Nephron progenitor cell (in vitro differentiated cells): Measurements from ENCODE around the gene RPS10.
"Not testable (repeated sequence)": the region's sequence is repeated elsewhere in the genome, so short reads cannot be mapped to it uniquely, and the experiment has no call there.

Source experiments
- DNase-seq: peaks from one replicate; pipeline ENCODE4 v3.0.0; 2021
- H3K27ac Mint-ChIP-seq: 2 replicates; pipeline ENCODE4 v1.8.0; 2021; ENCODE audit warnings: mild to moderate bottlenecking, moderate library complexity, mixed read lengths
- H3K27me3 Mint-ChIP-seq: 2 replicates; pipeline ENCODE4 v1.8.0; 2021; ENCODE audit warnings: mild to moderate bottlenecking, low read depth, mixed read lengths; ENCODE audit not compliant: poor library complexity
- H3K36me3 Mint-ChIP-seq: 2 replicates; pipeline ENCODE4 v1.8.0; 2021; ENCODE audit warnings: low read depth, mixed read lengths
- H3K4me1 Mint-ChIP-seq: 2 replicates; pipeline ENCODE4 v1.8.0; 2021; ENCODE audit warnings: mixed read lengths
- H3K4me3 Mint-ChIP-seq: 2 replicates; pipeline ENCODE4 v1.8.0; 2021; ENCODE audit warnings: mild to moderate bottlenecking, moderate library complexity, mixed read lengths
- H3K9me3 Mint-ChIP-seq: 2 replicates; pipeline ENCODE4 v1.8.0; 2021; ENCODE audit warnings: mild to moderate bottlenecking, moderate library complexity, mixed read lengths
- TF ChIP-seq, protein P1 (sequence below): fragments of 200-600 bp; sonication (generic); IDR thresholded peaks from 2 replicates; pipeline ENCODE4 v1.5.0; 2021; ENCODE audit warnings: antibody characterized with exemption

Gene RPS10

DNA sequence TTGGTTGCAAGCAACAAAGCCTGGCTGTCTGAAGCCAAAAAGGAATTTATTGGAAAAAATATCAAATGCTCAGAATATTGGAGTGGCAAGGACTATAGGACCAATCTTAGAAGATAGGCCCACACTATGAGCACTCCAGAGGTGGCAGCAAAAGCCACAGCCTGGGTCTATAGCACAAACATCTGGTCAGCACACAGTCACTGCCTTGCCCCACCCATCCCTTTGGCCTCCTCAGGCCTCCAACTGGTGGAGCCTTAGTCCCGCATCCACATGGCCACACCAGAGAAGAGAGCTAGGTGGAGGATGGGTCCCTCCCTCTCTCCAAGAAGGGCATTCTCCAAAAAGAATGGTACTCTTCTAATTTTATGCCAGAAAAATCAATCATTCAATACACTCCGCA, 47.4 kb downstream of the RPS10 start:
- no peaks in the 10 kb centered on the region for H3K27me3 Mint-ChIP-seq
- H3K27ac Mint-ChIP-seq, result no peak overlapping the region
- no peak for DNase-seq
- peaks cover 28% of the 10 kb centered on the region for H3K36me3 Mint-ChIP-seq
- no peak overlapping the region for H3K4me3 Mint-ChIP-seq
- peaks cover 19% of the 10 kb centered on the region for H3K4me1 Mint-ChIP-seq
- peaks cover 11% of the 10 kb centered on the region for H3K9me3 Mint-ChIP-seq
- TF ChIP-seq, protein P1, sequence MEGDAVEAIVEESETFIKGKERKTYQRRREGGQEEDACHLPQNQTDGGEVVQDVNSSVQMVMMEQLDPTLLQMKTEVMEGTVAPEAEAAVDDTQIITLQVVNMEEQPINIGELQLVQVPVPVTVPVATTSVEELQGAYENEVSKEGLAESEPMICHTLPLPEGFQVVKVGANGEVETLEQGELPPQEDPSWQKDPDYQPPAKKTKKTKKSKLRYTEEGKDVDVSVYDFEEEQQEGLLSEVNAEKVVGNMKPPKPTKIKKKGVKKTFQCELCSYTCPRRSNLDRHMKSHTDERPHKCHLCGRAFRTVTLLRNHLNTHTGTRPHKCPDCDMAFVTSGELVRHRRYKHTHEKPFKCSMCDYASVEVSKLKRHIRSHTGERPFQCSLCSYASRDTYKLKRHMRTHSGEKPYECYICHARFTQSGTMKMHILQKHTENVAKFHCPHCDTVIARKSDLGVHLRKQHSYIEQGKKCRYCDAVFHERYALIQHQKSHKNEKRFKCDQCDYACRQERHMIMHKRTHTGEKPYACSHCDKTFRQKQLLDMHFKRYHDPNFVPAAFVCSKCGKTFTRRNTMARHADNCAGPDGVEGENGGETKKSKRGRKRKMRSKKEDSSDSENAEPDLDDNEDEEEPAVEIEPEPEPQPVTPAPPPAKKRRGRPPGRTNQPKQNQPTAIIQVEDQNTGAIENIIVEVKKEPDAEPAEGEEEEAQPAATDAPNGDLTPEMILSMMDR, result no peak

DNA sequence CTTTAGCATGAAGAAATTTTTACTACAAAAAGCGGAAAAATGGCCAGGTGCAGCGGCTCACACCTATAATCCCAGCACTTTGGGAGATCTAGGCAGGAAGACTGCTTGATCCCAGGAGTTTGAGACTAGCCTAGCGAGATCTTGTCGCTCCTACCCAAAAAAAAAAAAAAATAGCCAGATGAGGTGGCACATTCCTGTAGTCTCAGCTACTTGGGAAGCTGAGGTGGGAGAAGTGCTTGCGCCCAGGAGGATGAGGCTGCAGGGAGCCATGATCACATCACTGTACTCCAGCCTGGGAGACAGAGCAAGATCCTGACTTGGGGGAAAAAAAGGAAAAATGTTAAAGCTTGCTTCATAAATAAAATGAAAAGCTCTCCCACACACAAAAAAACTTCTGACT, 47.9 kb downstream of the RPS10 start:
- H3K27ac Mint-ChIP-seq, result peak overlapping the region; percentile 21
- H3K9me3 Mint-ChIP-seq, result peaks cover 11% of the 10 kb centered on the region
- TF ChIP-seq, protein P1, result no peak
- H3K4me3 Mint-ChIP-seq, result no peak overlapping the region
- no peak for DNase-seq
- no peaks in the 10 kb centered on the region for H3K27me3 Mint-ChIP-seq
- peaks cover 28% of the 10 kb centered on the region for H3K36me3 Mint-ChIP-seq
- H3K4me1 Mint-ChIP-seq, result peaks cover 14% of the 10 kb centered on the region

DNA sequence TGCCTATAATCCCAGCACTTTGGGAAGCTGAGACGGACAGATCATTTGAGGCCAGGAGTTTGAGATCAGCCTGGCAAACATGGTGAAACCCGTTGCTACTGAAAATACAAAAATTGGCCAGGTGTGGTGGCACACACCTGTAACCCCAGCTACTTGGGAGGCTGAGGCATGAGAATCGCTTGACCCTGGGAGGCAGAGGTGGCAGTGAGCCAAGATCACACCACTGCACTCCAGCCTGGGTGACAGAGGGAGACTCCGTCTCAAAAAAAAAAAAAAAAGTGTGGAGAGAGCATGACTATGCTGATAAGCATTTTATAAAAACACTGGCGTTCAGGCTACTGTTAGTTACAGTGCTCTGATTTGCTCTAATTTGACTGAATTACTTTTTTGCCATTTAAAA, 48.3 kb downstream of the RPS10 start:
- H3K27ac Mint-ChIP-seq, DNase-seq, H3K27me3 Mint-ChIP-seq, H3K4me3 Mint-ChIP-seq: not testable (repeated sequence)
- Mint-ChIP-seq H3K4me1 (peaks cover 12% of the 10 kb centered on the region), H3K9me3 (peaks cover 11% of the 10 kb centered on the region), H3K36me3 (peaks cover 32% of the 10 kb centered on the region)

DNA sequence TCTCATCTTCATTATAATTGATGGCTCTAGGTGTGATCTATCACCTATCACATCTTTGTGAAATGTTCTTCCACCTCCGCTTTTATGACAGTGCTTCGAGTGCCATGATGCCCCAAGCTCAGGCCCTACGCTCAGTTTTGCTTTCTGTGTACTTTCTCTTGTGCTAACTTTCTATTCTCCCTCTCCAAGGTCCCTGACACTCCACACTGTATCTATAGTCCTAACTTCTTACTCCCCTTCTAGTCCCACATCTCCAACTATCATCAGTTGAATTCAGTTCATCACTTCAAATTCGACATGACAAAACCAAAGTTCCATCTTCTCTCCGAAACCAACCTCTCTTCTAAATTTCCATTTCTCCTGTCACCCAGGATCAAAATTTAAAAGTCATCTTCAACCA, 50.0 kb downstream of the RPS10 start:
- TF ChIP-seq, protein P1, result no peak
- H3K4me1 Mint-ChIP-seq, result peaks cover 10% of the 10 kb centered on the region
- H3K4me3 Mint-ChIP-seq, result no peak overlapping the region
- DNase-seq, result no peak
- no peaks in the 10 kb centered on the region for H3K27me3 Mint-ChIP-seq
- H3K27ac Mint-ChIP-seq, result no peak overlapping the region
- peaks cover 7% of the 10 kb centered on the region for H3K9me3 Mint-ChIP-seq
- peaks cover 41% of the 10 kb centered on the region for H3K36me3 Mint-ChIP-seq

DNA sequence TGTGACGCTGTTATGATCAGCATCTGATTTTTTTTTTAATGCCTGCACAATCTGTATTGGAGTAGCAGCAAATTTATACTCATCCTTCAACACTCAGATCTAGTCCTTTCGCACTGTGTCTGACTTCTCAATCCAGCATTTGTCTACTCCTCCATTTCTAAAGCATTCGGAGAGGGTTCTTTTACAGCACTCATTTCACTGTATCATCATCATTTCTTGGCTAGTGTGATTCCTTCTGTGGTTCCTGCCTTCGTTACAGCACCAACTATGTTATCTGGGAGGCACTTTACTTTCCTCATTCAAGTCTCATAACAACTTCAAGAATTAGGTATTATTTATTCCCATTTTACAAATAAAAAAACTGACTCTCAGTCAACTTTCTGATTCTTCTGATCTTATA, 51.4 kb downstream of the RPS10 start:
- Mint-ChIP-seq H3K9me3 (peaks cover 3% of the 10 kb centered on the region), H3K27me3 (no peaks in the 10 kb centered on the region), H3K27ac (no peak overlapping the region), H3K4me1 (peaks cover 4% of the 10 kb centered on the region), H3K4me3 (no peak overlapping the region), H3K36me3 (peaks cover 45% of the 10 kb centered on the region)
- no peak for DNase-seq
- TF ChIP-seq, protein P1, result no peak

DNA sequence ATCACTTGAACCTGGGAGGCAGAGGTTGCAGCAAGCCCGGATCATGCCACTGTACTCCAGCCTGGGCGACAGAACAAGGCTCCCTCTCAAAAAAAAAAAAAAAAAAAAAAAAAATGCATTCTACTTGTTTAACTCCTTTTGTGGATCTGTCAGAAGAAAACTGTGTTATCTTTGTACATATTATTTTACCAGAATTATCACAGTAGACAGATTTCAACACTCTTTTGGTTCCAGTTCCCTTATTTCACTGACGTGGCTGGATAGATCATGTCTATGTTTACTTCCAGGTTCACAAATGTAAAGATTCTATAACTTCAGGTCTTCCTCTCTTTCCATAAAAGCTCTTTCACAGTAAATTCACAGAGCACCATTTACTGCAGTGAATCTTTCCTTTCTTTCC, 51.8 kb downstream of the RPS10 start:
- peaks cover 4% of the 10 kb centered on the region for H3K4me1 Mint-ChIP-seq
- peaks cover 3% of the 10 kb centered on the region for H3K9me3 Mint-ChIP-seq
- H3K4me3 Mint-ChIP-seq, result no peak overlapping the region
- H3K27ac Mint-ChIP-seq, result no peak overlapping the region
- no peak for DNase-seq
- TF ChIP-seq, protein P1, result no peak
- H3K27me3 Mint-ChIP-seq, result no peaks in the 10 kb centered on the region
- H3K36me3 Mint-ChIP-seq, result peaks cover 49% of the 10 kb centered on the region
